ENCODE measurements around the gene NAV1. TPM values are rescaled to one million over a fixed set of nuclear protein-coding genes. Genes with fewer than 3 reads are reported as not detected.

NAV1 gene
- total and polyA plus RNA-seq, 2 experiments from 2014 or later, result 22.7 to 37.4 TPM

DNA sequence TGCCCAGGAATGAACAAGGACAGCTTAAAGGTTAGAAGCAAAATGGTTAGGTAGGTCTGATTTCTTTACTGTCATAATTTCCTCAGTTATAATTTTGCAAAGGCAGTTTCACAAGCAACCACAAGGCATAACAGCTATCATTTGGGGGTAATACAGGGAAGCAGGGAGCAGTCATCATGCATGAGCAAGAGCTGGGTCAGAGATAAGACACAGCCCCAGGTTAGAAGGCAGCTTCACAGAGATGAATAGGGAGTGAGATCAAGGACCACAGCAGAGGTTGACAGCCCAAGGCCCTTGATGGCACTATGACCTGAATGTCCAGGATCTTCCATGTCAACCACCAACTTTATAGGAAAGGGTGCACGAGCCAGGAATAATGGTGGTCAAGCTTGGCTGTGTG lies 23.0 kb upstream of the NAV1 start (continued):
- TF ChIP-seq, protein P1, sequence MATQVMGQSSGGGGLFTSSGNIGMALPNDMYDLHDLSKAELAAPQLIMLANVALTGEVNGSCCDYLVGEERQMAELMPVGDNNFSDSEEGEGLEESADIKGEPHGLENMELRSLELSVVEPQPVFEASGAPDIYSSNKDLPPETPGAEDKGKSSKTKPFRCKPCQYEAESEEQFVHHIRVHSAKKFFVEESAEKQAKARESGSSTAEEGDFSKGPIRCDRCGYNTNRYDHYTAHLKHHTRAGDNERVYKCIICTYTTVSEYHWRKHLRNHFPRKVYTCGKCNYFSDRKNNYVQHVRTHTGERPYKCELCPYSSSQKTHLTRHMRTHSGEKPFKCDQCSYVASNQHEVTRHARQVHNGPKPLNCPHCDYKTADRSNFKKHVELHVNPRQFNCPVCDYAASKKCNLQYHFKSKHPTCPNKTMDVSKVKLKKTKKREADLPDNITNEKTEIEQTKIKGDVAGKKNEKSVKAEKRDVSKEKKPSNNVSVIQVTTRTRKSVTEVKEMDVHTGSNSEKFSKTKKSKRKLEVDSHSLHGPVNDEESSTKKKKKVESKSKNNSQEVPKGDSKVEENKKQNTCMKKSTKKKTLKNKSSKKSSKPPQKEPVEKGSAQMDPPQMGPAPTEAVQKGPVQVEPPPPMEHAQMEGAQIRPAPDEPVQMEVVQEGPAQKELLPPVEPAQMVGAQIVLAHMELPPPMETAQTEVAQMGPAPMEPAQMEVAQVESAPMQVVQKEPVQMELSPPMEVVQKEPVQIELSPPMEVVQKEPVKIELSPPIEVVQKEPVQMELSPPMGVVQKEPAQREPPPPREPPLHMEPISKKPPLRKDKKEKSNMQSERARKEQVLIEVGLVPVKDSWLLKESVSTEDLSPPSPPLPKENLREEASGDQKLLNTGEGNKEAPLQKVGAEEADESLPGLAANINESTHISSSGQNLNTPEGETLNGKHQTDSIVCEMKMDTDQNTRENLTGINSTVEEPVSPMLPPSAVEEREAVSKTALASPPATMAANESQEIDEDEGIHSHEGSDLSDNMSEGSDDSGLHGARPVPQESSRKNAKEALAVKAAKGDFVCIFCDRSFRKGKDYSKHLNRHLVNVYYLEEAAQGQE (IDR thresholded peaks at IDR 0.05; ENCODE audit: unreplicated experiment), result no peak
- TF ChIP-seq NANOG (IDR thresholded peaks at IDR 0.05; ENCODE audit: borderline replicate concordance), result no peak
- TF ChIP-seq, protein P2, sequence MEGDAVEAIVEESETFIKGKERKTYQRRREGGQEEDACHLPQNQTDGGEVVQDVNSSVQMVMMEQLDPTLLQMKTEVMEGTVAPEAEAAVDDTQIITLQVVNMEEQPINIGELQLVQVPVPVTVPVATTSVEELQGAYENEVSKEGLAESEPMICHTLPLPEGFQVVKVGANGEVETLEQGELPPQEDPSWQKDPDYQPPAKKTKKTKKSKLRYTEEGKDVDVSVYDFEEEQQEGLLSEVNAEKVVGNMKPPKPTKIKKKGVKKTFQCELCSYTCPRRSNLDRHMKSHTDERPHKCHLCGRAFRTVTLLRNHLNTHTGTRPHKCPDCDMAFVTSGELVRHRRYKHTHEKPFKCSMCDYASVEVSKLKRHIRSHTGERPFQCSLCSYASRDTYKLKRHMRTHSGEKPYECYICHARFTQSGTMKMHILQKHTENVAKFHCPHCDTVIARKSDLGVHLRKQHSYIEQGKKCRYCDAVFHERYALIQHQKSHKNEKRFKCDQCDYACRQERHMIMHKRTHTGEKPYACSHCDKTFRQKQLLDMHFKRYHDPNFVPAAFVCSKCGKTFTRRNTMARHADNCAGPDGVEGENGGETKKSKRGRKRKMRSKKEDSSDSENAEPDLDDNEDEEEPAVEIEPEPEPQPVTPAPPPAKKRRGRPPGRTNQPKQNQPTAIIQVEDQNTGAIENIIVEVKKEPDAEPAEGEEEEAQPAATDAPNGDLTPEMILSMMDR (conservative IDR thresholded peaks at IDR 0.05; ENCODE audit: low read depth in 2 of 2), result no peak

DNA sequence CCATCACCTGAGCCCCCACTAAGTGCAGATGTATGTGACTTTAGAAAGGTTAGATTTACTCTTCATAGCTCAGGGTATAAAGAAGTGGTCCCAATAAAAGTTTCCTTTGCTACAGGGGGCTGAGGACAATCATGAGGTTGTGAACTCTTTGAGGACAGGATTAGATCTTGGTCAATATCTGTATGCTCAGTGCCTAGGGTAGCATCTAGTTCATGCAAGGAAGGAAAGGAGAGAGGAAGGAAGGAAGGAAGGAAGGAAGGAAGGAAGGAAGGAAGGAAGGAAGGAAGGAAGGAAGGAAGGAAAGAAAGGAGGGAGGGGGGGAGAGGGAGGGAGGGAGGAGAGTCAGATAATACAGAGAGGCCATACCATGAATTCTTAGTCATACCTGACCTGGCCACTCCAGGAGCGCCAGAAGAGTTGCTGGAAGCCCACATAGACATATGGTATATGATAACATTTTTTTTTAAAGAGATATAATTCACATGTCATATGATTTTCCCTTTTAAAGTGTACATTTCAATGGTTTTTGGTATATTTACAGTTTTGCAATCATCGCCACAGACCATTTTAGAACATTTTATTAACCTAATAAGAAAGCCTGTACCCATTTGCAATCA lies 22.3 kb upstream of the NAV1 start:
- no peak overlapping the region for H3K4me3 ChIP-seq
- H3K4me1 Mint-ChIP-seq, result peaks cover 19% of the 10 kb centered on the region
- H3F3A ChIP-seq (replicated peaks; ENCODE audit: low read depth), result no peaks in the 10 kb centered on the region
- no peaks in the 10 kb centered on the region for H3K36me3 Mint-ChIP-seq (ENCODE audit: low read depth)
- H3K79me2 ChIP-seq (replicated peaks; ENCODE audit: insufficient read depth), result no peaks in the 10 kb centered on the region
- peaks cover 4% of the 10 kb centered on the region for H3K4me1 ChIP-seq (ENCODE audit: insufficient read depth)
- H3K4me2 ChIP-seq, result no peak overlapping the region
- H2AFZ ChIP-seq, result no peak overlapping the region
- no peak for DNase-seq (ENCODE audit: low spot score)
- no peaks in the 10 kb centered on the region for H3K27me3 ChIP-seq (ENCODE audit: insufficient read depth)
- no peak overlapping the region for H3K27ac ChIP-seq (ENCODE audit: low read depth)
- no peak overlapping the region for H3K27ac Mint-ChIP-seq
- H3K9me3 Mint-ChIP-seq, result no peaks in the 10 kb centered on the region
- H3K36me3 ChIP-seq (ENCODE audit: insufficient read depth), result no peaks in the 10 kb centered on the region
- H3K9me2 ChIP-seq (ENCODE audit: insufficient read depth), result peaks cover 12% of the 10 kb centered on the region
- H3K27me3 Mint-ChIP-seq (ENCODE audit: insufficient read depth, low read depth, poor library complexity), result peaks cover 4% of the 10 kb centered on the region
- H3K4me3 Mint-ChIP-seq, result no peak overlapping the region
- no peaks in the 10 kb centered on the region for H4K20me1 ChIP-seq (replicated peaks; ENCODE audit: insufficient read depth)
- ATAC-seq, result no peak
- TF ChIP-seq NANOG (IDR thresholded peaks at IDR 0.05; ENCODE audit: borderline replicate concordance), result no peak
- no peak for TF ChIP-seq EZH2phosphoT487 (IDR thresholded peaks at IDR 0.05; ENCODE audit: unreplicated experiment)
- TF ChIP-seq, protein P1 (IDR thresholded peaks at IDR 0.05; ENCODE audit: unreplicated experiment), result no peak
- no peak for TF ChIP-seq EZH2 (IDR thresholded peaks at IDR 0.05; ENCODE audit: low read depth, unreplicated experiment)
- TF ChIP-seq, protein P3, sequence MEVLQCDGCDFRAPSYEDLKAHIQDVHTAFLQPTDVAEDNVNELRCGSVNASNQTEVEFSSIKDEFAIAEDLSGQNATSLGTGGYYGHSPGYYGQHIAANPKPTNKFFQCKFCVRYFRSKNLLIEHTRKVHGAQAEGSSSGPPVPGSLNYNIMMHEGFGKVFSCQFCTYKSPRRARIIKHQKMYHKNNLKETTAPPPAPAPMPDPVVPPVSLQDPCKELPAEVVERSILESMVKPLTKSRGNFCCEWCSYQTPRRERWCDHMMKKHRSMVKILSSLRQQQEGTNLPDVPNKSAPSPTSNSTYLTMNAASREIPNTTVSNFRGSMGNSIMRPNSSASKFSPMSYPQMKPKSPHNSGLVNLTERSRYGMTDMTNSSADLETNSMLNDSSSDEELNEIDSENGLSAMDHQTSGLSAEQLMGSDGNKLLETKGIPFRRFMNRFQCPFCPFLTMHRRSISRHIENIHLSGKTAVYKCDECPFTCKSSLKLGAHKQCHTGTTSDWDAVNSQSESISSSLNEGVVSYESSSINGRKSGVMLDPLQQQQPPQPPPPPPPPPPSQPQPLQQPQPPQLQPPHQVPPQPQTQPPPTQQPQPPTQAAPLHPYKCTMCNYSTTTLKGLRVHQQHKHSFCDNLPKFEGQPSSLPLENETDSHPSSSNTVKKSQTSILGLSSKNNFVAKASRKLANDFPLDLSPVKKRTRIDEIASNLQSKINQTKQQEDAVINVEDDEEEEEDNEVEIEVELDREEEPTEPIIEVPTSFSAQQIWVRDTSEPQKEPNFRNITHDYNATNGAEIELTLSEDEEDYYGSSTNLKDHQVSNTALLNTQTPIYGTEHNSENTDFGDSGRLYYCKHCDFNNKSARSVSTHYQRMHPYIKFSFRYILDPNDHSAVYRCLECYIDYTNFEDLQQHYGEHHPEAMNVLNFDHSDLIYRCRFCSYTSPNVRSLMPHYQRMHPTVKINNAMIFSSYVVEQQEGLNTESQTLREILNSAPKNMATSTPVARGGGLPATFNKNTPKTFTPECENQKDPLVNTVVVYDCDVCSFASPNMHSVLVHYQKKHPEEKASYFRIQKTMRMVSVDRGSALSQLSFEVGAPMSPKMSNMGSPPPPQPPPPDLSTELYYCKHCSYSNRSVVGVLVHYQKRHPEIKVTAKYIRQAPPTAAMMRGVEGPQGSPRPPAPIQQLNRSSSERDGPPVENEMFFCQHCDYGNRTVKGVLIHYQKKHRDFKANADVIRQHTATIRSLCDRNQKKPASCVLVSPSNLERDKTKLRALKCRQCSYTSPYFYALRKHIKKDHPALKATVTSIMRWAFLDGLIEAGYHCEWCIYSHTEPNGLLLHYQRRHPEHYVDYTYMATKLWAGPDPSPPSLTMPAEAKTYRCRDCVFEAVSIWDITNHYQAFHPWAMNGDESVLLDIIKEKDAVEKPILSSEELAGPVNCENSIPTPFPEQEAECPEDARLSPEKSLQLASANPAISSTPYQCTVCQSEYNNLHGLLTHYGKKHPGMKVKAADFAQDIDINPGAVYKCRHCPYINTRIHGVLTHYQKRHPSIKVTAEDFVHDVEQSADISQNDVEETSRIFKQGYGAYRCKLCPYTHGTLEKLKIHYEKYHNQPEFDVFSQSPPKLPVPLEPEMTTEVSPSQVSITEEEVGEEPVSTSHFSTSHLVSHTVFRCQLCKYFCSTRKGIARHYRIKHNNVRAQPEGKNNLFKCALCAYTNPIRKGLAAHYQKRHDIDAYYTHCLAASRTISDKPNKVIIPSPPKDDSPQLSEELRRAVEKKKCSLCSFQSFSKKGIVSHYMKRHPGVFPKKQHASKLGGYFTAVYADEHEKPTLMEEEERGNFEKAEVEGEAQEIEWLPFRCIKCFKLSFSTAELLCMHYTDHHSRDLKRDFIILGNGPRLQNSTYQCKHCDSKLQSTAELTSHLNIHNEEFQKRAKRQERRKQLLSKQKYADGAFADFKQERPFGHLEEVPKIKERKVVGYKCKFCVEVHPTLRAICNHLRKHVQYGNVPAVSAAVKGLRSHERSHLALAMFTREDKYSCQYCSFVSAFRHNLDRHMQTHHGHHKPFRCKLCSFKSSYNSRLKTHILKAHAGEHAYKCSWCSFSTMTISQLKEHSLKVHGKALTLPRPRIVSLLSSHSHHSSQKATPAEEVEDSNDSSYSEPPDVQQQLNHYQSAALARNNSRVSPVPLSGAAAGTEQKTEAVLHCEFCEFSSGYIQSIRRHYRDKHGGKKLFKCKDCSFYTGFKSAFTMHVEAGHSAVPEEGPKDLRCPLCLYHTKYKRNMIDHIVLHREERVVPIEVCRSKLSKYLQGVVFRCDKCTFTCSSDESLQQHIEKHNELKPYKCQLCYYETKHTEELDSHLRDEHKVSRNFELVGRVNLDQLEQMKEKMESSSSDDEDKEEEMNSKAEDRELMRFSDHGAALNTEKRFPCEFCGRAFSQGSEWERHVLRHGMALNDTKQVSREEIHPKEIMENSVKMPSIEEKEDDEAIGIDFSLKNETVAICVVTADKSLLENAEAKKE (CRISPR knock-in tag; IDR thresholded peaks at IDR 0.05), result no peak
- TF ChIP-seq POLR2AphosphoS5 (IDR thresholded peaks at IDR 0.05; ENCODE audit: low read depth), result no peak
